Suprapubic skin (tissue), 4 donors: ENCODE measurements around the gene IL20RA. TPM values are rescaled to one million over a fixed set of nuclear protein-coding genes. Genes with fewer than 3 reads are reported as not detected.
"Not testable (repeated sequence)": the region's sequence is repeated elsewhere in the genome, so short reads cannot be mapped to it uniquely, and the experiment has no call there.

Experiments used
- DNase-seq, 2 donors: peaks; one replicate each; pipeline ENCODE4 v3.0.0-alpha.2; 2019; ENCODE audit warnings: low spot score in 2 of 2
- H3K27ac ChIP-seq: fragments of 200-600 bp; sonication (generic); one replicate; pipeline ENCODE4 v1.5.1; 2019
- H3K27me3 ChIP-seq: fragments of 200-600 bp; sonication (generic); one replicate; pipeline ENCODE4 v1.5.1; 2019
- H3K36me3 ChIP-seq: fragments of 200-600 bp; sonication (generic); one replicate; pipeline ENCODE4 v1.5.1; 2019
- H3K4me1 ChIP-seq: fragments of 200-600 bp; sonication (generic); one replicate; pipeline ENCODE4 v1.5.1; 2019
- H3K4me3 ChIP-seq: fragments of 200-600 bp; sonication (generic); one replicate; pipeline ENCODE4 v1.5.1; 2019; ENCODE audit warnings: mild to moderate bottlenecking
- H3K9me3 ChIP-seq: fragments of 200-600 bp; sonication (generic); one replicate; pipeline ENCODE4 v1.5.1; 2019
- CTCF ChIP-seq, 2 donors: fragments of 200-600 bp in 1 of 2; fragments of 450-650 bp in 1 of 2; sonication (generic) in 1 of 2; IDR thresholded peaks; one replicate each; pipeline ENCODE4 v1.5.1; 2016 to 2019; ENCODE audit warnings: antibody characterized with exemption in 2 of 2, mild to moderate bottlenecking in 1 of 2, moderate library complexity in 1 of 2
- EP300 ChIP-seq: sonication (generic); formaldehyde crosslinking; IDR thresholded peaks from one replicate; pipeline ENCODE4 v1.6.1; 2017; ENCODE audit warnings: antibody characterized with exemption
- POLR2A ChIP-seq, 2 donors: fragments of 450-650 bp; IDR thresholded peaks; one replicate each; pipeline ENCODE4 v1.6.1; 2017; ENCODE audit warnings: antibody characterized with exemption in 2 of 2, mild to moderate bottlenecking in 2 of 2, moderate library complexity in 2 of 2
- POLR2AphosphoS5 ChIP-seq, 3 donors: sonication (generic); formaldehyde crosslinking; IDR thresholded peaks; one replicate each; pipeline ENCODE4 v1.6.1; 2017; ENCODE audit warnings: antibody characterized with exemption in 3 of 3
- WGBS: methylation state at CpG from one replicate; pipeline ENCODE4 v1.1.5; 2018; 5-methylcytosine and 5-hydroxymethylcytosine counted together
- total RNA-seq, 4 donors: library from RNA; depleted of rRNA; stranded (reverse); fragments of >200 nt; gene quantifications; one replicate each; pipeline ENCODE4 v1.1.0, GENCODE V29; 2016

Gene IL20RA
- total RNA-seq, 4 donors from 2014 or later: 64.4 to 88.8 (median 72.2) TPM

- H3K4me1 ChIP-seq: no peaks in the 10 kb centered on the region
- WGBS: 52% methylated on average over 4 of the region's 4 CpGs
- peaks cover 5% of the 10 kb centered on the region for H3K27me3 ChIP-seq
- no peaks in the 10 kb centered on the region for H3K36me3 ChIP-seq
- H3K4me3 ChIP-seq: no peak overlapping the region
- no peaks in the 10 kb centered on the region for H3K9me3 ChIP-seq
- no peak for DNase-seq
- no peak overlapping the region for H3K27ac ChIP-seq
- no peak for TF ChIP-seq CTCF (IDR thresholded peaks at IDR 0.05)
- TF ChIP-seq POLR2A (IDR thresholded peaks at IDR 0.05): no peak
- TF ChIP-seq EP300: no peak
- TF ChIP-seq POLR2AphosphoS5 (IDR thresholded peaks at IDR 0.05): no peak
Measured at GRCh38 chr6:136962661-136963060, 82.1 kb downstream of the IL20RA start.

DNA sequence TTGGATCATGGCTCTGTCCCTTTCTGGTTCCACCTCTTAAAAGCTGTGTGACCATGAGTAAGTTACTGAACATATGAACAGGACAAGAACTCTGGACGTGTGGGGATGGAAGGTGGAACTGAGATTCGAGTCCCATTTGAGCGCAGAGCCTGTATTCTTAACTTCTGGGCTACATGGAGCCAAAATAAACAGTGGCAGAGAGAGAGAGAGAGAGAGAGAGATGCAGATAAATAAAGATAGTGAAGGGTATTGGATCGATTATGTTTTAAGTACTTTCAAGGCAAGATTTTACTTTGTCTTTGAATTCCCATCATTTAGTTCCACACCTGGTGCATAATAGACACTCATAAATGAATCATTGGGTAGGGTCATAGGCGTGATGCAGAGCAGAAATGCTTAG is 82.9 kb downstream of the IL20RA start:
- H3K4me1 ChIP-seq: no peaks in the 10 kb centered on the region
- TF ChIP-seq EP300 (no peak), CTCF (IDR thresholded peaks at IDR 0.05) (no peak), POLR2A (IDR thresholded peaks at IDR 0.05) (no peak), POLR2AphosphoS5 (IDR thresholded peaks at IDR 0.05) (no peak)
- WGBS: 87% methylated on average over 5 of the region's 5 CpGs
- H3K4me3 ChIP-seq: no peak overlapping the region
- DNase-seq: no peak
- H3K27me3 ChIP-seq: peaks cover 5% of the 10 kb centered on the region
- no peaks in the 10 kb centered on the region for H3K9me3 ChIP-seq
- no peaks in the 10 kb centered on the region for H3K36me3 ChIP-seq
- H3K27ac ChIP-seq: no peak overlapping the region

DNA sequence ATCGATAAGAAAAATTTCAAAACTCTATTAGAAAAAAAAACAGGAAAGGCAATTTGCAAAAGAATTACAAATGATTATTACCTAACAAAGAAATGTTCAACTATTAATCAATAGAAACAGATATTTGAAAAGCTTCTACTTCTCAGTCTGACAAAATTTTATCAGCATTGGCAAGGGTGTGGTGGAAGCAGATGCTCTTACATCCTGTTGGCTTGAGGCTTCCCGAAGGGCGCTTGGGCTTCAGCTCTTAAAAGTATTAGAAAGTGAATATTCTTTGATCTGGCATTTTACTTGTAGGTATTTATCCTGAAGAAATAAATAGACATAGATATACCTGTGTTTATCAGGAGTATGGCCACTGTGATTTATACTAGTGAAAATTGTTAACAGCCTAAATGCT is 84.0 kb downstream of the IL20RA start:
- no peaks in the 10 kb centered on the region for H3K9me3 ChIP-seq
- H3K4me3 ChIP-seq: no peak overlapping the region
- H3K36me3 ChIP-seq: no peaks in the 10 kb centered on the region
- WGBS: 70% methylated on average over 3 of the region's 3 CpGs
- no peak for DNase-seq
- no peaks in the 10 kb centered on the region for H3K4me1 ChIP-seq
- no peak for TF ChIP-seq CTCF (IDR thresholded peaks at IDR 0.05)
- TF ChIP-seq EP300: no peak
- TF ChIP-seq POLR2A (IDR thresholded peaks at IDR 0.05): no peak
- no peak for TF ChIP-seq POLR2AphosphoS5 (IDR thresholded peaks at IDR 0.05)
- H3K27ac ChIP-seq: no peak overlapping the region
- H3K27me3 ChIP-seq: peaks cover 5% of the 10 kb centered on the region

- H3K36me3 ChIP-seq: not testable (repeated sequence)
Measured at GRCh38 chr6:136959935-136960334, 84.8 kb downstream of the IL20RA start.

DNA sequence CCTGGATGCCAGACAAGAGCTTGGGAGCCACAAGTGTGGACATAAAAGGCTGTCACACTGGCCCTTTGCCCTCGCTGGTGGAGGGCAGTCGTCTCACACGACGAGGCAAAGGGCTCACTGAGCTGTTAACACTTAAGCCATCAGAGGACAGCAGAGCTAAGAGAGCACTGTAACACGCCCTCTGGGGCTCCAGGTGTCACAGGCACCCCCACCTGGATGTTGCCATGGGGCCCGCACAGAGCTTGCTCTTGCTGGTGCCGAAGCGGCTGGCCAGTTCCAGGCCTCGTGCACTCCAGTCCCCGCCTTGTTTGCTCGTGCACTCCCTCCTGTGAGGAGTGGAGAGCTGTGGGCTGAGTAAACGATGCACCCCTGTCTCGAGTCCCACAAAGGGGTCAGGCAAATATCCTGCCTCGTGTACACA is 85.3 kb downstream of the IL20RA start:
- DNase-seq: no peak
- WGBS: 64% methylated on average over 8 of the region's 14 CpGs
- H3K4me3 ChIP-seq: no peak overlapping the region
- H3K4me1 ChIP-seq: no peaks in the 10 kb centered on the region
- H3K27ac ChIP-seq: no peak overlapping the region
- no peaks in the 10 kb centered on the region for H3K9me3 ChIP-seq
- peaks cover 5% of the 10 kb centered on the region for H3K27me3 ChIP-seq
- TF ChIP-seq POLR2A (IDR thresholded peaks at IDR 0.05) (no peak), CTCF (IDR thresholded peaks at IDR 0.05) (no peak), POLR2AphosphoS5 (IDR thresholded peaks at IDR 0.05) (no peak), EP300 (no peak)
- H3K36me3 ChIP-seq: no peaks in the 10 kb centered on the region

More at GRCh38 chr6:136959935-136960334, 84.8 kb downstream of the IL20RA start:
- not testable (repeated sequence) for H3K4me1 ChIP-seq, H3K4me3 ChIP-seq, DNase-seq, H3K9me3 ChIP-seq, H3K27me3 ChIP-seq, H3K27ac ChIP-seq
- 93% methylated on average over 4 of the region's 6 CpGs for WGBS

- 84% methylated on average over 5 of the region's 5 CpGs for WGBS
Measured at GRCh38 chr6:136958168-136958567, 86.6 kb downstream of the IL20RA start.

More at GRCh38 chr6:136958168-136958567, 86.6 kb downstream of the IL20RA start:
- no peak overlapping the region for H3K27ac ChIP-seq
- no peaks in the 10 kb centered on the region for H3K36me3 ChIP-seq
- H3K9me3 ChIP-seq: no peaks in the 10 kb centered on the region
- H3K4me3 ChIP-seq: no peak overlapping the region
- peaks cover 5% of the 10 kb centered on the region for H3K27me3 ChIP-seq
- no peak for DNase-seq
- H3K4me1 ChIP-seq: no peaks in the 10 kb centered on the region
- TF ChIP-seq EP300 (no peak), POLR2A (IDR thresholded peaks at IDR 0.05) (no peak), POLR2AphosphoS5 (IDR thresholded peaks at IDR 0.05) (no peak), CTCF (IDR thresholded peaks at IDR 0.05) (no peak)
